NCI-H128 (cell line): ENCODE measurements around the gene FAM9B.

Experiments
- DNase-seq: peaks from one replicate; lab custom pipeline; 2025; ENCODE audit not compliant: unreplicated experiment; lab: John Stamatoyannopoulos, UW

Gene FAM9B

GRCh38 chrX:8981723-8982122, 52.2 kb downstream of the FAM9B start:
- no peak for DNase-seq

- DNase-seq = no peak
These were observed 53.2 kb downstream of the FAM9B start for GRCh38 chrX:8980756-8981155.
